Tibial nerve (tissue), 4 donors: Measurements from ENCODE around the gene TFEC.

Experiments
- CTCF ChIP-seq, 5 experiments: fragments of 200-600 bp in 3 of 5; fragments of 450-650 bp in 2 of 5; sonication (generic) in 3 of 5; IDR thresholded peaks; one replicate each; pipeline ENCODE4 v1.5.1; 2016 to 2019; ENCODE audit warnings: antibody characterized with exemption in 5 of 5, mild to moderate bottlenecking in 3 of 5, moderate library complexity in 2 of 5
- EP300 ChIP-seq, 2 donors: sonication (generic); formaldehyde crosslinking; IDR thresholded peaks; one replicate each; pipeline ENCODE4 v1.6.1; 2017; ENCODE audit warnings: antibody characterized with exemption in 2 of 2, mild to moderate bottlenecking in 1 of 2
- POLR2A ChIP-seq, 2 donors: fragments of 450-650 bp; IDR thresholded peaks; one replicate each; pipeline ENCODE4 v1.6.1; 2017; ENCODE audit warnings: antibody characterized with exemption in 2 of 2, mild to moderate bottlenecking in 2 of 2, moderate library complexity in 2 of 2

GRCh38 chr7:115965236-115965635 lies 65.3 kb downstream of the TFEC start:
- TF ChIP-seq CTCF (IDR thresholded peaks at IDR 0.05) (no peak), POLR2A (IDR thresholded peaks at IDR 0.05) (no peak), EP300 (IDR thresholded peaks at IDR 0.05) (no peak)
